Activated CD4-positive, alpha-beta T cell treated with anti-CD3 and anti-CD28 coated beads, Interleukin-2, amount 10 ng/mL, durations not matched to agents 24 days and 14 days (primary cell): ENCODE measurements around the gene FDCSP. TPM values are rescaled to one million over a fixed set of nuclear protein-coding genes. Genes with fewer than 3 reads are reported as not detected.

Source experiments
- DNase-seq: peaks from one replicate; pipeline ENCODE4 v3.0.0; 2022
- H3K27ac Mint-ChIP-seq: one replicate; pipeline ENCODE4 v1.8.0; 2022; ENCODE audit warnings: mild to moderate bottlenecking, mixed read lengths
- H3K27me3 Mint-ChIP-seq: one replicate; pipeline ENCODE4 v1.8.0; 2022; ENCODE audit warnings: mixed read lengths
- H3K36me3 Mint-ChIP-seq: one replicate; pipeline ENCODE4 v1.8.0; 2022; ENCODE audit warnings: low read depth, mild to moderate bottlenecking, mixed read lengths
- H3K4me1 Mint-ChIP-seq: one replicate; pipeline ENCODE4 v1.8.0; 2021; ENCODE audit warnings: mixed read lengths
- H3K4me3 Mint-ChIP-seq: one replicate; pipeline ENCODE4 v1.8.0; 2022; ENCODE audit warnings: mild to moderate bottlenecking, moderate library complexity, mixed read lengths
- H3K9me3 Mint-ChIP-seq: one replicate; pipeline ENCODE4 v1.8.0; 2021; ENCODE audit warnings: mixed read lengths
- intact Hi-C: fragments of 100-400 bp; cut with micrococcal nuclease; formaldehyde crosslinking; loops from one replicate; pipeline ENCODE4 v1.15.1; 2023
- total RNA-seq: library from RNA; stranded (reverse); gene quantifications from 2 replicates; pipeline ENCODE4 v1.2.3, GENCODE V29; 2022

Gene FDCSP
- total RNA-seq, result not detected in 2 replicates

GRCh38 chr4:70225824-70226223, at the start of gene FDCSP:
Gene FDCSP, plus strand, starts transcription at chr4:70226124. Its CDS starts 5,071 bp downstream, at chr4:70231195.
- Mint-ChIP-seq H3K4me3 (no peak within 1 kb of the TSS), H3K9me3 (no peaks in the 10 kb centered on the region), H3K36me3 (no peaks in the 10 kb centered on the region), H3K27ac (no peak within 1 kb of the TSS), H3K27me3 (no peaks in the 10 kb centered on the region), H3K4me1 (no peaks in the 10 kb centered on the region)
- intact Hi-C loops, result no loop called here
- no peak for DNase-seq

- Mint-ChIP-seq H3K36me3 (no peaks in the 10 kb centered on the region), H3K4me3 (no peak overlapping the region), H3K27ac (no peak overlapping the region), H3K27me3 (no peaks in the 10 kb centered on the region), H3K4me1 (no peaks in the 10 kb centered on the region), H3K9me3 (no peaks in the 10 kb centered on the region)
- no peak for DNase-seq
- intact Hi-C loops, result no loop called here
Observed at GRCh38 chr4:70177090-70177489, 48.8 kb upstream of the FDCSP start.

- H3K27me3 Mint-ChIP-seq, result no peaks in the 10 kb centered on the region
- intact Hi-C loops, result no loop called here
- DNase-seq, result no peak
- no peaks in the 10 kb centered on the region for H3K36me3 Mint-ChIP-seq
- H3K9me3 Mint-ChIP-seq, result no peaks in the 10 kb centered on the region
- no peaks in the 10 kb centered on the region for H3K4me1 Mint-ChIP-seq
- H3K4me3 Mint-ChIP-seq, result no peak overlapping the region
- no peak overlapping the region for H3K27ac Mint-ChIP-seq
Observed at GRCh38 chr4:70178075-70178660, 47.8 kb upstream of the FDCSP start.

- Mint-ChIP-seq H3K36me3 (no peaks in the 10 kb centered on the region), H3K4me1 (no peaks in the 10 kb centered on the region), H3K27ac (no peak overlapping the region), H3K27me3 (no peaks in the 10 kb centered on the region), H3K4me3 (no peak overlapping the region), H3K9me3 (no peaks in the 10 kb centered on the region)
- intact Hi-C loops, result no loop called here
- DNase-seq, result no peak
Observed at GRCh38 chr4:70179811-70180210, 46.1 kb upstream of the FDCSP start.

GRCh38 chr4:70181864-70182263, 44.1 kb upstream of the FDCSP start:
- H3K4me1 Mint-ChIP-seq, result no peaks in the 10 kb centered on the region
- H3K4me3 Mint-ChIP-seq, result no peak overlapping the region
- H3K9me3 Mint-ChIP-seq, result no peaks in the 10 kb centered on the region
- intact Hi-C loops, result no loop called here
- no peaks in the 10 kb centered on the region for H3K27me3 Mint-ChIP-seq
- H3K36me3 Mint-ChIP-seq, result no peaks in the 10 kb centered on the region
- H3K27ac Mint-ChIP-seq, result no peak overlapping the region
- DNase-seq, result no peak

GRCh38 chr4:70182517-70183167, 43.3 kb upstream of the FDCSP start:
- Mint-ChIP-seq H3K9me3 (no peaks in the 10 kb centered on the region), H3K27ac (no peak overlapping the region), H3K4me1 (no peaks in the 10 kb centered on the region), H3K27me3 (no peaks in the 10 kb centered on the region), H3K36me3 (no peaks in the 10 kb centered on the region), H3K4me3 (no peak overlapping the region)
- intact Hi-C loops, result loop anchor here (1.0 kb wide), 1 partner anchor 493 kb away; no protein-coding TSS in a partner anchor
- no peak for DNase-seq

GRCh38 chr4:70183168-70183939, 42.6 kb upstream of the FDCSP start:
- intact Hi-C loops, result loop anchor here (1.0 kb wide), 1 partner anchor 494 kb away; no protein-coding TSS in a partner anchor
- Mint-ChIP-seq H3K9me3 (no peaks in the 10 kb centered on the region), H3K4me1 (no peaks in the 10 kb centered on the region)

GRCh38 chr4:70183940-70184246, 42.0 kb upstream of the FDCSP start:
- no peaks in the 10 kb centered on the region for H3K9me3 Mint-ChIP-seq
- no peak overlapping the region for H3K27ac Mint-ChIP-seq
- no peak overlapping the region for H3K4me3 Mint-ChIP-seq
- intact Hi-C loops, result loop anchor here (1.0 kb wide), 1 partner anchor 495 kb away; no protein-coding TSS in a partner anchor
- no peak for DNase-seq
- no peaks in the 10 kb centered on the region for H3K27me3 Mint-ChIP-seq
- H3K4me1 Mint-ChIP-seq, result no peaks in the 10 kb centered on the region
- no peaks in the 10 kb centered on the region for H3K36me3 Mint-ChIP-seq

More at GRCh38 chr4:70183168-70183939, 42.6 kb upstream of the FDCSP start:
- Mint-ChIP-seq H3K4me3 (no peak overlapping the region), H3K27me3 (no peaks in the 10 kb centered on the region), H3K27ac (no peak overlapping the region), H3K36me3 (no peaks in the 10 kb centered on the region)
- DNase-seq, result peak; percentile 71

- DNase-seq, result no peak
- H3K36me3 Mint-ChIP-seq, result no peaks in the 10 kb centered on the region
- H3K4me1 Mint-ChIP-seq, result no peaks in the 10 kb centered on the region
- H3K27ac Mint-ChIP-seq, result no peak overlapping the region
- no peaks in the 10 kb centered on the region for H3K27me3 Mint-ChIP-seq
- H3K4me3 Mint-ChIP-seq, result no peak overlapping the region
- intact Hi-C loops, result no loop called here
- no peaks in the 10 kb centered on the region for H3K9me3 Mint-ChIP-seq
Observed at GRCh38 chr4:70187216-70187615, 38.7 kb upstream of the FDCSP start.

- no peaks in the 10 kb centered on the region for H3K4me1 Mint-ChIP-seq
- DNase-seq, result no peak
- intact Hi-C loops, result no loop called here
- H3K36me3 Mint-ChIP-seq, result no peaks in the 10 kb centered on the region
- no peaks in the 10 kb centered on the region for H3K27me3 Mint-ChIP-seq
- H3K4me3 Mint-ChIP-seq, result no peak overlapping the region
- H3K27ac Mint-ChIP-seq, result no peak overlapping the region
- no peaks in the 10 kb centered on the region for H3K9me3 Mint-ChIP-seq
Observed at GRCh38 chr4:70190579-70190978, 35.3 kb upstream of the FDCSP start.

- Mint-ChIP-seq H3K36me3 (no peaks in the 10 kb centered on the region), H3K27me3 (no peaks in the 10 kb centered on the region), H3K4me3 (no peak overlapping the region), H3K27ac (no peak overlapping the region), H3K9me3 (no peaks in the 10 kb centered on the region), H3K4me1 (no peaks in the 10 kb centered on the region)
- no peak for DNase-seq
- intact Hi-C loops, result no loop called here
Observed at GRCh38 chr4:70191647-70192046, 34.3 kb upstream of the FDCSP start.

GRCh38 chr4:70192895-70193294, 33.0 kb upstream of the FDCSP start:
- no peaks in the 10 kb centered on the region for H3K9me3 Mint-ChIP-seq
- no peaks in the 10 kb centered on the region for H3K36me3 Mint-ChIP-seq
- H3K27ac Mint-ChIP-seq, result no peak overlapping the region
- H3K27me3 Mint-ChIP-seq, result no peaks in the 10 kb centered on the region
- H3K4me1 Mint-ChIP-seq, result no peaks in the 10 kb centered on the region
- H3K4me3 Mint-ChIP-seq, result no peak overlapping the region
- DNase-seq, result no peak
- intact Hi-C loops, result no loop called here

- Mint-ChIP-seq H3K27ac (no peak within 1 kb of the TSS), H3K9me3 (no peaks in the 10 kb centered on the region), H3K4me1 (no peaks in the 10 kb centered on the region), H3K36me3 (no peaks in the 10 kb centered on the region), H3K27me3 (no peaks in the 10 kb centered on the region), H3K4me3 (no peak within 1 kb of the TSS)
- DNase-seq, result no peak
- intact Hi-C loops, result no loop called here
Observed at GRCh38 chr4:70195425-70195824, 30.5 kb upstream of the FDCSP start, which contains the start of gene ODAM. Gene ODAM, plus strand, starts transcription at chr4:70195725. Its CDS starts 819 bp downstream, at chr4:70196544.

- no peak overlapping the region for H3K27ac Mint-ChIP-seq
Observed at GRCh38 chr4:70196857-70197256, 29.1 kb upstream of the FDCSP start.

More at GRCh38 chr4:70196857-70197256, 29.1 kb upstream of the FDCSP start:
- Mint-ChIP-seq H3K36me3 (no peaks in the 10 kb centered on the region), H3K4me3 (no peak overlapping the region), H3K4me1 (no peaks in the 10 kb centered on the region), H3K27me3 (no peaks in the 10 kb centered on the region), H3K9me3 (no peaks in the 10 kb centered on the region)
- intact Hi-C loops, result no loop called here
- no peak for DNase-seq
